CD4-positive, alpha-beta T cell (primary cell): ENCODE data around the gene NAV2. TPM values are rescaled to one million over a fixed set of nuclear protein-coding genes. Genes with fewer than 3 reads are reported as not detected.

Source experiments
- ATAC-seq: fragments of 200-7000 bp; cut with Tn5 transposase; one replicate; pipeline ENCODE4 v1.10.0; 2022; ENCODE audit warnings: mild to moderate bottlenecking; ENCODE audit not compliant: poor library complexity
- CTCF ChIA-PET: fragments of 350-600 bp; sonication (Branson Sonifier 250); formaldehyde crosslinking; loops from one replicate; lab custom pipeline; 2021; ENCODE audit warnings: antibody characterized with exemption, inconsistent platforms; lab: Charles Lee
- POLR2A ChIA-PET: fragments of 350-600 bp; sonication (Branson Sonifier 250); formaldehyde crosslinking; loops from one replicate; lab custom pipeline; 2021; ENCODE audit warnings: antibody characterized with exemption, inconsistent platforms; lab: Charles Lee
- DNase-seq, 14 experiments: peaks; one replicate each; pipeline ENCODE4 v3.0.0-alpha.2; 2013 to 2020; ENCODE audit warnings: mixed read lengths in 2 of 14
- H3K27ac ChIP-seq, 2 donors: one replicate each; pipeline versions ENCODE4 v1.5.1 to v1.7.0; 2013; ENCODE audit warnings: low read length in 2 of 2, low read depth in 1 of 2, mild to moderate bottlenecking in 1 of 2
- H3K27me3 ChIP-seq, 2 experiments: 1 replicate in 1 of 2; 2 replicates in 1 of 2; pipeline versions ENCODE4 v1.6.1 to v1.7.0; 2013; ENCODE audit warnings: low read length in 2 of 2, control low read depth in 1 of 2, mild to moderate bottlenecking in 1 of 2, moderate library complexity in 1 of 2; ENCODE audit not compliant: insufficient read depth in 2 of 2, control insufficient read depth in 1 of 2
- H3K36me3 ChIP-seq: one replicate; pipeline ENCODE4 v1.6.1; 2013; ENCODE audit warnings: low read length, control low read depth; ENCODE audit not compliant: insufficient read depth
- H3K4me1 ChIP-seq: one replicate; pipeline ENCODE4 v1.6.1; 2013; ENCODE audit warnings: low read length, control low read depth; ENCODE audit not compliant: insufficient read depth
- H3K4me3 ChIP-seq: one replicate; pipeline ENCODE4 v1.5.1; 2013; ENCODE audit warnings: mild to moderate bottlenecking, low read length, moderate library complexity
- H3K9me3 ChIP-seq, 2 experiments: 1 replicate in 1 of 2; 2 replicates in 1 of 2; pipeline versions ENCODE4 v1.6.1 to v1.7.0; 2013; ENCODE audit warnings: low read length in 2 of 2, mild to moderate bottlenecking in 2 of 2, control low read depth in 1 of 2, moderate library complexity in 1 of 2; ENCODE audit not compliant: control insufficient read depth in 1 of 2, insufficient read depth in 1 of 2
- H3K27ac Mint-ChIP-seq: one replicate; pipeline ENCODE4 v1.8.0; 2020; ENCODE audit warnings: mixed read lengths
- H3K27me3 Mint-ChIP-seq: one replicate; pipeline ENCODE4 v1.8.0; 2021; ENCODE audit warnings: mixed read lengths
- H3K36me3 Mint-ChIP-seq: one replicate; pipeline ENCODE4 v1.8.0; 2021; ENCODE audit warnings: low read depth, mixed read lengths
- H3K4me1 Mint-ChIP-seq: one replicate; pipeline ENCODE4 v1.8.0; 2021; ENCODE audit warnings: low read depth, mixed read lengths
- H3K4me3 Mint-ChIP-seq: one replicate; pipeline ENCODE4 v1.8.0; 2020; ENCODE audit warnings: mild to moderate bottlenecking, mixed read lengths
- H3K9me3 Mint-ChIP-seq: one replicate; pipeline ENCODE4 v1.8.0; 2020; ENCODE audit warnings: mixed read lengths
- intact Hi-C, 2 experiments: fragments of 100-400 bp; cut with DNase I in 1 of 2; cut with micrococcal nuclease in 1 of 2; formaldehyde crosslinking; loops; one replicate each; pipeline versions ENCODE4 v1.15.1 to v1.9.0; 2023 to 2025; cut with DNase I, micrococcal nuclease
- total RNA-seq, 174 experiments: library from RNA in 2 of 174; stranded (reverse) in 2 of 174; gene quantifications; one replicate each; pipeline ENCODE4 v1.2.3 and lab custom pipeline; 2021 to 2026
- TF ChIP-seq, protein P1 (sequence below): fragments of 200-600 bp; IDR thresholded peaks from one replicate; pipeline ENCODE4 v1.8.0; 2022; ENCODE audit warnings: antibody characterized with exemption, mild to moderate bottlenecking

NAV2 gene
- total RNA-seq, 2 experiments from 2014 or later = 0.55 to 0.64 TPM

DNA sequence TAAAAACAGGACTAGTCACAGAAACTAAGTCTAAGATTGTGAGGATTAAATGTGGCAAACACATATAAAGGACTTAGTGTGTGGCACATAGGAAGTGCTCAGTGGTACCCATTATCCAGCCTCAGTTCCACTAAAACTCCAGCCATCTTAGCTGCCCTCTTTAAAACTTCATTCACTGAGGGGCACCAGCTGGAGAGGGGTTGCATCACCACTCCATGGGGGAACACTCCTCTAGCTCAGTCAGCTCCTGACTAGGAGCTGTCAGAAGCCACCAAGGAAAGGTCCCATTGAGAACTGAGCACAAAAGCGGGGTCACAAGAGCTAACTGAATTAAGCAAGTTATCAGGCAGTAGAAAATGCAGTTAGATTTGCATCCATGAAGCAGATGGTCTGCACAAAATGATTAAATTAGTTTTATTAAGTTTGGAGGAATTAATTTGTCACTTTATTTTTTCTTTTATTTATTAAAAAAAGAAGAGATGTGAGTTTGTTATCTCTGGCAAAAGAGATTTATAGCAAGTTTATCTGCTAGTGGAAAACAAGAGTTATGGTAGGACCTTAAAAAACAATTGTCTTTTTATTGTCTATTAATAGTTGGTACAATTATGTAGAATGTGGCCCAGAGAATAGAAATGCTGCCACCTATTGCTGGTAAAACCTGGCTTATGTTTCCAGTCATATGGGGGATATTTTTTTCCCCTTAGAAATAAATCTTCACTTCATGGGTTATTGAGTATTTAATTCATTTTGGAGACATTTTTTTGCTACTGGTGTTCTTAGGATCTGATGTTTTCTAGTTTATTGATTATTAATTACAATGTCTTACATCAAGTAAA lies 95.7 kb downstream of the NAV2 start:
- CTCF ChIA-PET = no interaction called here
- intact Hi-C loops = loop anchor here in 1 of 2 experiments (2.0 kb wide), 1 partner anchor 243 kb away; no protein-coding TSS in a partner anchor
- H3K27me3 Mint-ChIP-seq = peaks cover 14% of the 10 kb centered on the region

DNA sequence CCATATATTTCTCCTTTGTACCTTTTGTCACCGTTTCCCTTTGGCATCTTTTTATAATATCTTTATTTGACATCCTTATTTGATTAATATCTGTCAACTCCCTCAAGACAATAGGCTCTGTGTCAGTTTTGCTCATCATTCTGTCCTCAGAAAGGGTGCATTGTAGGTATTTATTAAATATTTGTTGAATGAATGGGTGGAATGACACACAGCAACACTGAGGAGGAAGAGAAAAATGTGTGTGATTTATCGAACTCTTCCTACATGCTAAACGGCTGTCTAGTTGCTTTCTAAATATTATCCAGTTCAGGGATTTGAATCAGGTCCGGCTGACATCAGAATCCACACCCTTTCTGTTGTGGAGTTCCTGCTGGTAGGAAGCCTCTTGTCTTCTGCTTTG lies 98.2 kb downstream of the NAV2 start:
- no peaks in the 10 kb centered on the region for H3K36me3 ChIP-seq
- ATAC-seq (no peak), DNase-seq (no peak)
- no peak overlapping the region for H3K4me3 Mint-ChIP-seq
- no peaks in the 10 kb centered on the region for H3K4me1 Mint-ChIP-seq
- no peak overlapping the region for H3K27ac ChIP-seq
- H3K27me3 Mint-ChIP-seq = peaks cover 6% of the 10 kb centered on the region
- no peaks in the 10 kb centered on the region for H3K9me3 Mint-ChIP-seq
- no peaks in the 10 kb centered on the region for H3K4me1 ChIP-seq
- no peak overlapping the region for H3K4me3 ChIP-seq
- no peaks in the 10 kb centered on the region for H3K36me3 Mint-ChIP-seq
- intact Hi-C loops = no loop called here
- CTCF ChIA-PET = no interaction called here
- no peaks in the 10 kb centered on the region for H3K9me3 ChIP-seq
- no peaks in the 10 kb centered on the region for H3K27me3 ChIP-seq
- H3K27ac Mint-ChIP-seq = no peak overlapping the region
- POLR2A ChIA-PET = no interaction called here
- TF ChIP-seq, protein P1, sequence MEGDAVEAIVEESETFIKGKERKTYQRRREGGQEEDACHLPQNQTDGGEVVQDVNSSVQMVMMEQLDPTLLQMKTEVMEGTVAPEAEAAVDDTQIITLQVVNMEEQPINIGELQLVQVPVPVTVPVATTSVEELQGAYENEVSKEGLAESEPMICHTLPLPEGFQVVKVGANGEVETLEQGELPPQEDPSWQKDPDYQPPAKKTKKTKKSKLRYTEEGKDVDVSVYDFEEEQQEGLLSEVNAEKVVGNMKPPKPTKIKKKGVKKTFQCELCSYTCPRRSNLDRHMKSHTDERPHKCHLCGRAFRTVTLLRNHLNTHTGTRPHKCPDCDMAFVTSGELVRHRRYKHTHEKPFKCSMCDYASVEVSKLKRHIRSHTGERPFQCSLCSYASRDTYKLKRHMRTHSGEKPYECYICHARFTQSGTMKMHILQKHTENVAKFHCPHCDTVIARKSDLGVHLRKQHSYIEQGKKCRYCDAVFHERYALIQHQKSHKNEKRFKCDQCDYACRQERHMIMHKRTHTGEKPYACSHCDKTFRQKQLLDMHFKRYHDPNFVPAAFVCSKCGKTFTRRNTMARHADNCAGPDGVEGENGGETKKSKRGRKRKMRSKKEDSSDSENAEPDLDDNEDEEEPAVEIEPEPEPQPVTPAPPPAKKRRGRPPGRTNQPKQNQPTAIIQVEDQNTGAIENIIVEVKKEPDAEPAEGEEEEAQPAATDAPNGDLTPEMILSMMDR = no peak

More for the DNA sequence above, 95.7 kb downstream of the NAV2 start:
- H3K4me1 ChIP-seq = no peaks in the 10 kb centered on the region
- H3K36me3 Mint-ChIP-seq = no peaks in the 10 kb centered on the region
- no peak overlapping the region for H3K27ac ChIP-seq
- ATAC-seq (no peak), DNase-seq (no peak)
- no peaks in the 10 kb centered on the region for H3K9me3 Mint-ChIP-seq
- no peaks in the 10 kb centered on the region for H3K9me3 ChIP-seq
- no peaks in the 10 kb centered on the region for H3K27me3 ChIP-seq
- TF ChIP-seq, protein P1 = no peak
- no peaks in the 10 kb centered on the region for H3K36me3 ChIP-seq
- H3K4me1 Mint-ChIP-seq = no peaks in the 10 kb centered on the region
- POLR2A ChIA-PET = no interaction called here
- H3K4me3 ChIP-seq = no peak overlapping the region
- H3K4me3 Mint-ChIP-seq = no peak overlapping the region
- H3K27ac Mint-ChIP-seq = no peak overlapping the region

DNA sequence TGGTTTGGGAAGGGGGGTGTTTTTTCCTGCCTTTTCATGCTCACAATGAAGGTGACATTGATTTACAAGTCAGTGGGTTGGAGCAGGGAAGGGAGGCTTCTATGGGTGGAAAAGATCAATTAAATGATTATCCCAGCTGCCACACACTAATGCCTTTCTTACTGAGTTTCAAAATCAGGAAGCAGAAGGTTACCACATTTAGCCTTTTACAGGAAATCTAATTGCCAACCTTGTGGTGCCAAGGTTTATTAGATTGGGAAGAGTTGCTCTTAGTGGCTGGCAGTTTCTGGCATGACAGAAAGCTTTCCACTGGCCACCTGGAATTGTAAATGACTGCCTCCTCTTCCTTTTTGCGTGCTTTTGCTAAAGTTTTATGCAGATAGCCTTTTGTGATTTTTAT lies 98.7 kb downstream of the NAV2 start:
- no peaks in the 10 kb centered on the region for H3K4me1 ChIP-seq
- H3K4me3 Mint-ChIP-seq = no peak overlapping the region
- intact Hi-C loops = no loop called here

More for the DNA sequence above, 98.7 kb downstream of the NAV2 start:
- TF ChIP-seq, protein P1 = no peak
- ATAC-seq = no peak
- Mint-ChIP-seq H3K27ac (no peak overlapping the region), H3K36me3 (no peaks in the 10 kb centered on the region), H3K27me3 (peaks cover 6% of the 10 kb centered on the region), H3K9me3 (no peaks in the 10 kb centered on the region), H3K4me1 (no peaks in the 10 kb centered on the region)
- no peaks in the 10 kb centered on the region for H3K27me3 ChIP-seq
- ChIA-PET CTCF (no interaction called here), POLR2A (no interaction called here)
- H3K27ac ChIP-seq = no peak overlapping the region
- no peaks in the 10 kb centered on the region for H3K9me3 ChIP-seq
- H3K4me3 ChIP-seq = no peak overlapping the region
- DNase-seq = no peak
- no peaks in the 10 kb centered on the region for H3K36me3 ChIP-seq
